ENCODE data around the gene PRM1. TPM values are rescaled to one million over a fixed set of nuclear protein-coding genes. Genes with fewer than 3 reads are reported as not detected.

The PRM1 gene
- total RNA-seq, 1 experiment from 2014 or later = 0.48 TPM

DNA sequence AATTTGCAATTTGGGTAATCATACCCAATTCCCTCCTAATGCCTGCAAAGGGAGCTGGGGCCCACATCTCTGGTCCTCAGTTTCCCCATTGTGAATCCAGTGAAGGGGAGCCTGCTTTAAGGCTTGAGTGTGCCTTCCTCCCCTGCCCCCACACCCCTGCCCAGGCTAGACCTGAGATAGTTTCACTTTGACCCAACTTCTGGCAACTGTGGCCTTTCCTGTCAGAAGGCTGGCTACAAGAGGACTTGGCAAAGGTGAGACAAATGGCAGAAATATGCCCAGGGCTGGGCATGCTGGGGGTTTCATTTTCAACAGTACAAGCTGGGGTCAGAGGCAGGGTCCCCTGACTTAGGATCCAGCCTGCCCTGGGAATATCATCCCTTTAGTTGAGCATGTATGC, 35.1 kb downstream of the PRM1 start (continued):
- TF ChIP-seq, protein P1, sequence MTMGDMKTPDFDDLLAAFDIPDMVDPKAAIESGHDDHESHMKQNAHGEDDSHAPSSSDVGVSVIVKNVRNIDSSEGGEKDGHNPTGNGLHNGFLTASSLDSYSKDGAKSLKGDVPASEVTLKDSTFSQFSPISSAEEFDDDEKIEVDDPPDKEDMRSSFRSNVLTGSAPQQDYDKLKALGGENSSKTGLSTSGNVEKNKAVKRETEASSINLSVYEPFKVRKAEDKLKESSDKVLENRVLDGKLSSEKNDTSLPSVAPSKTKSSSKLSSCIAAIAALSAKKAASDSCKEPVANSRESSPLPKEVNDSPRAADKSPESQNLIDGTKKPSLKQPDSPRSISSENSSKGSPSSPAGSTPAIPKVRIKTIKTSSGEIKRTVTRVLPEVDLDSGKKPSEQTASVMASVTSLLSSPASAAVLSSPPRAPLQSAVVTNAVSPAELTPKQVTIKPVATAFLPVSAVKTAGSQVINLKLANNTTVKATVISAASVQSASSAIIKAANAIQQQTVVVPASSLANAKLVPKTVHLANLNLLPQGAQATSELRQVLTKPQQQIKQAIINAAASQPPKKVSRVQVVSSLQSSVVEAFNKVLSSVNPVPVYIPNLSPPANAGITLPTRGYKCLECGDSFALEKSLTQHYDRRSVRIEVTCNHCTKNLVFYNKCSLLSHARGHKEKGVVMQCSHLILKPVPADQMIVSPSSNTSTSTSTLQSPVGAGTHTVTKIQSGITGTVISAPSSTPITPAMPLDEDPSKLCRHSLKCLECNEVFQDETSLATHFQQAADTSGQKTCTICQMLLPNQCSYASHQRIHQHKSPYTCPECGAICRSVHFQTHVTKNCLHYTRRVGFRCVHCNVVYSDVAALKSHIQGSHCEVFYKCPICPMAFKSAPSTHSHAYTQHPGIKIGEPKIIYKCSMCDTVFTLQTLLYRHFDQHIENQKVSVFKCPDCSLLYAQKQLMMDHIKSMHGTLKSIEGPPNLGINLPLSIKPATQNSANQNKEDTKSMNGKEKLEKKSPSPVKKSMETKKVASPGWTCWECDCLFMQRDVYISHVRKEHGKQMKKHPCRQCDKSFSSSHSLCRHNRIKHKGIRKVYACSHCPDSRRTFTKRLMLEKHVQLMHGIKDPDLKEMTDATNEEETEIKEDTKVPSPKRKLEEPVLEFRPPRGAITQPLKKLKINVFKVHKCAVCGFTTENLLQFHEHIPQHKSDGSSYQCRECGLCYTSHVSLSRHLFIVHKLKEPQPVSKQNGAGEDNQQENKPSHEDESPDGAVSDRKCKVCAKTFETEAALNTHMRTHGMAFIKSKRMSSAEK (CRISPR knock-in tag; IDR thresholded peaks at IDR 0.05; ENCODE audit: borderline replicate concordance) = no peak

DNA sequence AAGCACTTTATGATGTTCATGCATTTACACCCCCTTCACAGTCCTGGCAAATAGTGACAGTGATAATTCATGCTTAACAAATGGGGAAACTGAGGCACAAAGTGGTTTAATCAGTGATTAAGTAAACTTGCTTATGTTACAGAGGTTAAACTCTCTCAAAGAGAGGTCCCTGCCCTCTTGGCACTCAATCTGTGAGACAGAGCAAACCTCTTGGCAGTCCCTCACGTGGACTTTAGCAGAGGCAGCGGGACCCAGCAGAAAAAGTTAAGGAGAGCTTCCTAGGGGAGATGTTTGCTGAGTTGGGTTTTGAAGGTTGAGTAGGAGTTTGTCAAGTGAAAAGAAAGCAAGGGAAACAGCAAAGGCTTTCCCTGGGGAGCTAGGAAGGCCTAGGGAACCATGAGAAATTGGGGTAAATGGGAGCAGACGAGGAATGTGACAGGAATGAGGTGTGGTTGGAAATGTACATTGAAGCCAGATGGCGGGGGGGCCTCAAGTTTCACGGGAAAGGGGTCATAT, 35.9 kb downstream of the PRM1 start:
- H3K27me3 Mint-ChIP-seq (ENCODE audit: low read depth) = no peaks in the 10 kb centered on the region
- DNase-seq (ENCODE audit: low spot score) = no peak
- CTCF ChIA-PET = interaction anchor here (1.2 to 2.1 kb wide), 2 partner anchors 10 to 62 kb away, joined by 4 to 7 read pairs; partner anchors contain the start of gene SOCS1
- no peak overlapping the region for H3K4me3 Mint-ChIP-seq
- no peaks in the 10 kb centered on the region for H3K9me3 Mint-ChIP-seq
- H3K36me3 Mint-ChIP-seq = no peaks in the 10 kb centered on the region
- H3K4me1 Mint-ChIP-seq = peaks cover 9% of the 10 kb centered on the region
- POLR2A ChIA-PET = interaction anchor here (0.7 kb wide), 1 partner anchor 16 kb away, joined by 3 read pairs; no protein-coding TSS in a partner anchor
- no peak for ATAC-seq
- no peak for TF ChIP-seq RELA (CRISPR knock-in tag; IDR thresholded peaks at IDR 0.05; ENCODE audit: borderline replicate concordance)
- no peak overlapping the region for H3K27ac Mint-ChIP-seq

DNA sequence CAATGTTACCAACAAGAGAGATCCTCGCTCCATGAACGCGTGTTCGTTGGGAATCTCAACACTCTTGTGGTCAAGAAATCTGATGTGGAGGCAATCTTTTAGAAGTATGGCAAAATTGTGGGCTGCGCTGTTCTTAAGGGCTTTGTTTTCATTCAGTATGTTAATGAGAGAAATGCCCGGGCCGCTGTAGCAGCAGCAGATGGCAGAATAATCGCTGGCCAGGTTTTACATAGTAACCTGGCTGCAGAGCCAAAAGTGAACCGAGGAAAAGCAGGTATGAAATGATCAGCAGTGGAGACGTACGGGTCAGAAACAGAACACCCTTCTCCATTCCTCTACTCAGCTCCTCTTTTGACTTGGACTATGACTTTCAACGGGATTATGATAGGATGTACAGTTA, 38.5 kb downstream of the PRM1 start:
- H3K27ac Mint-ChIP-seq = no peak overlapping the region
- ChIA-PET CTCF (interaction anchor here (1.4 kb wide), 1 partner anchor 24 kb away, joined by 4 read pairs; no protein-coding TSS in a partner anchor), POLR2A (interaction anchor here (0.6 kb wide), 1 partner anchor 36 kb away, joined by 3 read pairs; no protein-coding TSS in a partner anchor)
- H3K27me3 Mint-ChIP-seq (ENCODE audit: low read depth) = no peaks in the 10 kb centered on the region; the same call in 1 of the 2 replicates
- no peak for DNase-seq (ENCODE audit: low spot score)
- no peak for TF ChIP-seq SP1 (CRISPR knock-in tag; conservative IDR thresholded peaks at IDR 0.05)
- no peak for TF ChIP-seq CREB1 (CRISPR knock-in tag; IDR thresholded peaks at IDR 0.05)
- TF ChIP-seq, protein P2, sequence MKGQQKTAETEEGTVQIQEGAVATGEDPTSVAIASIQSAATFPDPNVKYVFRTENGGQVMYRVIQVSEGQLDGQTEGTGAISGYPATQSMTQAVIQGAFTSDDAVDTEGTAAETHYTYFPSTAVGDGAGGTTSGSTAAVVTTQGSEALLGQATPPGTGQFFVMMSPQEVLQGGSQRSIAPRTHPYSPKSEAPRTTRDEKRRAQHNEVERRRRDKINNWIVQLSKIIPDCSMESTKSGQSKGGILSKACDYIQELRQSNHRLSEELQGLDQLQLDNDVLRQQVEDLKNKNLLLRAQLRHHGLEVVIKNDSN (CRISPR knock-in tag; IDR thresholded peaks at IDR 0.05) = no peak
- TF ChIP-seq, protein P3, sequence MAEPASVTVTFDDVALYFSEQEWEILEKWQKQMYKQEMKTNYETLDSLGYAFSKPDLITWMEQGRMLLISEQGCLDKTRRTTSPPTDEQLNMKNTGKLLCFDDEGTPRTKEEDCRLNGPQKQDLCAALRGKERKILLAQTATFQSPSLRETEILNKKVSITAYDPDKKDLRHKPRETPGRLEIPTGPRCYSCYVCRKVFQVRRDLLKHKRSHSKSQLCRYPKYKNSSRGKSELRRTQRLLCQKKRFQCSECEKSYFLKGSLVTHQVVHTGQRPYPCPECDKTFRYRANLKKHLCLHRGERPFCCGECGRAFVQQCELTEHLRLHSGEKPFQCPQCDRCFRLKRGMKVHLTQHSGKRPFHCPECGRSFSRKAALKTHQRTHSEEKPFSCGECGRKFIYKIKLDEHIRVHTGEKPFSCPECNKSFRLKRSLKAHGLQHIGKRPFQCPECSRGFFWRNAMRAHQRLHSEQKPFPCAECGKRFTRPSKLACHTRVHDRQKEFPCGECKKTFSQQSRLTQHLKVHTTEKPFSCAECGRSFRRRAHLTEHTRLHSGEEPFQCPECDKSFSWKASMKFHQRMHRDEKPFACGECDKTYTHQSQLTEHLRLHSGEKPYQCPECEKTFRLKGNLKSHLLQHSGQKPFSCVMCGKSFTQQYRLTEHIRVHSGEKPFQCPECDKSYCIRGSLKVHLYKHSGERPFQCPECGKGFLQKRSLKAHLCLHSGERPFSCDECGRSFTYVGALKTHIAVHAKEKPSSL (CRISPR knock-in tag; conservative IDR thresholded peaks at IDR 0.05) = no peak
- TF ChIP-seq ZNF121 (CRISPR knock-in tag; IDR thresholded peaks at IDR 0.05) = no peak
- TF ChIP-seq, protein P4, sequence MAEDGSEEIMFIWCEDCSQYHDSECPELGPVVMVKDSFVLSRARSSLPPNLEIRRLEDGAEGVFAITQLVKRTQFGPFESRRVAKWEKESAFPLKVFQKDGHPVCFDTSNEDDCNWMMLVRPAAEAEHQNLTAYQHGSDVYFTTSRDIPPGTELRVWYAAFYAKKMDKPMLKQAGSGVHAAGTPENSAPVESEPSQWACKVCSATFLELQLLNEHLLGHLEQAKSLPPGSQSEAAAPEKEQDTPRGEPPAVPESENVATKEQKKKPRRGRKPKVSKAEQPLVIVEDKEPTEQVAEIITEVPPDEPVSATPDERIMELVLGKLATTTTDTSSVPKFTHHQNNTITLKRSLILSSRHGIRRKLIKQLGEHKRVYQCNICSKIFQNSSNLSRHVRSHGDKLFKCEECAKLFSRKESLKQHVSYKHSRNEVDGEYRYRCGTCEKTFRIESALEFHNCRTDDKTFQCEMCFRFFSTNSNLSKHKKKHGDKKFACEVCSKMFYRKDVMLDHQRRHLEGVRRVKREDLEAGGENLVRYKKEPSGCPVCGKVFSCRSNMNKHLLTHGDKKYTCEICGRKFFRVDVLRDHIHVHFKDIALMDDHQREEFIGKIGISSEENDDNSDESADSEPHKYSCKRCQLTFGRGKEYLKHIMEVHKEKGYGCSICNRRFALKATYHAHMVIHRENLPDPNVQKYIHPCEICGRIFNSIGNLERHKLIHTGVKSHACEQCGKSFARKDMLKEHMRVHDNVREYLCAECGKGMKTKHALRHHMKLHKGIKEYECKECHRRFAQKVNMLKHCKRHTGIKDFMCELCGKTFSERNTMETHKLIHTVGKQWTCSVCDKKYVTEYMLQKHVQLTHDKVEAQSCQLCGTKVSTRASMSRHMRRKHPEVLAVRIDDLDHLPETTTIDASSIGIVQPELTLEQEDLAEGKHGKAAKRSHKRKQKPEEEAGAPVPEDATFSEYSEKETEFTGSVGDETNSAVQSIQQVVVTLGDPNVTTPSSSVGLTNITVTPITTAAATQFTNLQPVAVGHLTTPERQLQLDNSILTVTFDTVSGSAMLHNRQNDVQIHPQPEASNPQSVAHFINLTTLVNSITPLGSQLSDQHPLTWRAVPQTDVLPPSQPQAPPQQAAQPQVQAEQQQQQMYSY (CRISPR knock-in tag; IDR thresholded peaks at IDR 0.05) = no peak
- no peak for ATAC-seq
- no peak overlapping the region for H3K4me3 Mint-ChIP-seq
- H3K36me3 Mint-ChIP-seq = no peaks in the 10 kb centered on the region
- peaks cover 5% of the 10 kb centered on the region for H3K4me1 Mint-ChIP-seq
- peaks cover 5% of the 10 kb centered on the region for H3K9me3 Mint-ChIP-seq

Measured in WTC11 (cell line).